Retina (tissue), 1 donor: ENCODE data around the gene CEP44.
"Not testable (repeated sequence)": the region's sequence is repeated elsewhere in the genome, so short reads cannot be mapped to it uniquely, and the experiment has no call there.

Experiments used
- DNase-seq: peaks from one replicate; pipeline ENCODE4 v3.0.0-alpha.2; 2016

Gene CEP44

DNA sequence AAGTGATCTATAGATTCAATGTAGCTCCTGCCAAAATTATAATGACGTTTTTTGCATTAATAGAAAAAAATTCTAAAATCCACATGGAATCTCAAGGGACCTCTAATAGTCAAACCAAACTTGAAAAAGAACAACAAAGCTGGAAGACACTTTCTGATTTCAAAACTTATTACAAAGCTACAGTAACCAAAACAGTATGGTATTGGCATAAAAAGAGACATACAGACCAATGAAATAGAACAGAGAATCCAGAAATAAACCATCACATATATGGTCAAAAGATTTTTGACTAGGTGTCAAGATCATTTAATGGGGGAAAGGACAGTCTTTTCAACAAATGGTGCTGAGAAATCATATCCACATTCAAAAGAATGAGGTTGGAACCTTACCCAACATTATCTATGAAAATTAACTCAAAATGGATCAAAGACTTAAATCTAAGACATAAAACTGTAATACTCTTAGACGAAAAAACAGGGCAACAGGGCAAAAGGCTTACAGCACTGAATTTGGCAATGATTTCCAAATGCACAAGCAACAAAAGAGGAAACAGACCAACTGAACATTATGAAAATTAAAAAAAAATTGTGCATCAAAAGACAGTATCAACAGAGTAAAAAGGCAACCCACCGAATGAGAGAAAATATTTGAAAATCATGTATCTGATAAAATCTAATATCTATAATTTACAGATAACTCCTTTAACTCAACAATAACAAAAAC is 4.1 kb upstream of the CEP44 start:
- DNase-seq, result no peak

DNA sequence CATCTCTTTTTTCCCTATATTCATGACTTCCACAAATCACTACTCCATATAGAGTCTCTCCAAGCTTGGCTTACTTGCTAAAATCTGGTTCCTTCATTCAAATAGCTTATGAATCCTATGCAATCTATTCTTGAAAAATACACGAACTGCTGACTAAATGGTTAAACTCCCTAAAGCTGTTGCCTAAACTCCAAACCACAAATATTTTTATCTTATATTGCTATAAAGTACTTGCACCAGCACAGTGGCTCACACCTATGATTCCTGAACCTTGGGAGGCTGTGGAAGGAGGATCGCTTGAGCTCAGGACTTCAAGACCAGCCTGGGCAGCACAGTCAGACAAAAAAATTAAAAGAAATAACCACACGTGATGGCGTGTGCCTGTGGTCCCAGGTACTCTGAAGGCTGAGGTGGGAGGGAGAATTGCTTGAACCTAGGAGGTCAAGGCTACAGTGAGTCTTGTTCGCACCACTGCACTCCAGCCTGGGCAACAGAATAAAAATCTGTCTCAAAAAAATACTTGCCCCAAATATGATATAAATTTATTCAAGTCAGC is 2.5 kb upstream of the CEP44 start:
- no peak for DNase-seq

DNA sequence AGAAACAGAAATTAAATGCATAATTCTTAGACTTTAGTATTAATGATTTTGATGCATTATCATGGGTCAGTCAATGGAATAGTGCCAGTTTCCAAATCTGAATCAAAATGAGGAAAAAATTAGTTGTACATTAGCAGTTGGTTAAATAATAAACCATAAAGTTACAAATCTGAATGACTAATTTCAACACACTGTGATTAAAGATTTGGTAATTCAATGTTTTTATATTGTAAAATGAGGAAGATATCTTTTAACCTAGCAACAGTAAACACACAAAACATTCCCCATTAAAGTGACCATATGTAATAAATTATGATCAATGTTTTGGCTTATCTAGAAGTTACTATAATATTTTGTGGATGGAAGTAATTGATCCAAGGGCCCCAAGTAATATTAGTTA is 1.8 kb upstream of the CEP44 start:
- DNase-seq, result no peak

DNA sequence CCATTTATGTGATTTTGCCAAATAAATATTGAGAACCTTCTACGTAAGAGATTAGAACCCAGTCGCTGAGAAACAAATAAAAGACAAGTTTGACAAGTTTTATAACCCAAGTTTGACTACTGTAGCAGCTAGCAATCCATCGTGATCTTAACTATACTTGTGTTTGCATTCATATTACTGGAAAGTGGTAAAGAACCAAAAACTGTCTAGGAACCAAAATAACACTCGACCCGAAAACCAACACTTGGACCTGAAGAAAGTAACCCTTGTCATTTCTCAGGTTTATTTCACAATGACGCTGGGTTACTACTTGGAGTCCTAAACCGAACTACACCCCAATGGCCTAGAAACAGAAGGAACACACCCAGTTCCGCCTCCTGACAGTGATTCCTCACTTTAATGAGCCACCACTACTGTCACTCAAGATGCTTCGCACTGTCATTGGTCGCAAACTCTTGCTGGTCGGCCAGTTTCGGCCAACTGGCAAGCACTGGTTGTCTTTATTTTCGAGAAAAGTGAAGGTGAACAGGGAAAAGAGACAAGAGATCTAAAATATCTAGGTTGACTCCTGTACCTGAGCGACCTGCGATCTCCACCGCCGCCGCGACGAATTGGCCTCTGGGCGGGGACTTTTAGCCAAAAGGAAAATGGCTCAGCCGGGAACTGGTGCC is 740 bp upstream of the CEP44 start:
- no peak for DNase-seq

DNA sequence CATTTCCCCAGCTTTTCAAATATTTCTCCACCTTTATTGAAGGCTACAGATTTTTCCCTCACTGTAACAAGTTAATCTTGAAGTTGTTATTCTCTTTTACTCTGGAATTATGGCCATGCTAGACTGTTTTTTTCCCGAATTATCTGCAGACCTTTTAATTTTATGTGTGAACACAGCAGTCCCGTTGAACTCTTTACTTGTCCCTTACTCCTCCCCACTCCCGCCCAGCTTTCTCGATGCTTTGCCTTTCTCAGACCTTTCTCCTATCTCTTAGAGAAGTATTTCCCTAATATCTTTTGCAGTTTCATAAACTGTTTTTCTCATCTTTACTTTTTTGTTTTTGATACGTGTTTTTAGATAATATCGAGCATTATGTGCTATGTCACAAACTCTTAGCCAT is 776 bp downstream of the CEP44 start:
- no peak for DNase-seq

DNA sequence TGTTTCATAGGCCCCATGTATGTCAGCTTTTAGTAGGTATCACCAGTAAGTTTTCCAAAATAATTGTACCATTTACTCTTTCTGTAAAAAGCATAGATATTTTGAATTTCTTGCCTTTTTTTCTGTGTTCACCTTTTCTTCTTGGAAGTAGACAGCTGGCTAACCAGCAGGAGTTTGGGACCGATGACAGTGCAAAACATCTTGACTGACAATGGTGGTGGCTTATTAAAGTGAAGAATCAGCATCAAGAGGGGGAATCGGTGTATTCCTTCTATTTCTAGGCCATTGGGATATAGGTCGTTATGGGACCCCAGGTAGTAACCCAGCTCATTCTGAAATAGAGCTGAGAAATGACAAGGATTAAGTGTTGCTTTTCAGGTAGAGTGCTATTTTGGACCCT is 3.2 kb downstream of the CEP44 start:
- DNase-seq, result no peak

DNA sequence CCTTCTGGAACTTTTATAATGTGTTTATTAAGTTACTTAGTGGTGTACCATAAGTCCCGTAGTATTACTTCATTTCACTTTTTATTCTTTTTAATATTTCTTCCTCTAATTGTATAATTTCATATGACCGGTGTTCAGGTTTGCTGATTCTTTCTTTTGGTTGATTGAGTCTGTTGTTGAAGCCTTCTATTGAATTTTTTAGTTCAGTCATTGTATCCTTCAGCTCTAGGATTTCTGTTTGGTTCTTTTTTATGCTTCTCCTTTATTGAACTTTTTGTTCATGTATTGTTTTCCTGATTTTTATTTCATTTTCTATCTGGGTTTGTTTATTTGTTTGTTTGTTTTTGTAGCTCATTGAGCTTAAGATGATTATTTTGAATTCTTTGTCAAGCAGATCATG is 8.8 kb downstream of the CEP44 start:
- DNase-seq, result no peak

DNA sequence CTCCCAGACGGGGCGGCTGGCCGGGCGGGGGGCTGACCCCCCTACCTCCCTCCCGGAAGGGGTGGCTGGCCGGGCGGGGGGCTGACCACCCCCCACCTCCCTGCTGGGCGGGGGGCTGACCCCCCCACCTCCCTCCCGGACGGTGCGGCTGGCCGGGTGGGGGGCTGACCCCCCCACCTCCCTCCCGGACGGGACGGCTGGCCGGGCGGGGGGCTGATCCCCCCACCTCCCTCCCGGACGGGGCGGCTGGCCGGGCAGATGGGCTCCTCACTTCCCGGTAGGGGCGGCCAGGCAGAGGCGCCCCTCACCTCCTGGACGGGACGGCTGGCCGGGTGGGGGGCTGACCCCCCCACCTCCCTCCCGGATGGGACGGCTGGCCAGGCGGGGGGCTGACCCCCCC is 10.9 kb downstream of the CEP44 start:
- not testable (repeated sequence) for DNase-seq

DNA sequence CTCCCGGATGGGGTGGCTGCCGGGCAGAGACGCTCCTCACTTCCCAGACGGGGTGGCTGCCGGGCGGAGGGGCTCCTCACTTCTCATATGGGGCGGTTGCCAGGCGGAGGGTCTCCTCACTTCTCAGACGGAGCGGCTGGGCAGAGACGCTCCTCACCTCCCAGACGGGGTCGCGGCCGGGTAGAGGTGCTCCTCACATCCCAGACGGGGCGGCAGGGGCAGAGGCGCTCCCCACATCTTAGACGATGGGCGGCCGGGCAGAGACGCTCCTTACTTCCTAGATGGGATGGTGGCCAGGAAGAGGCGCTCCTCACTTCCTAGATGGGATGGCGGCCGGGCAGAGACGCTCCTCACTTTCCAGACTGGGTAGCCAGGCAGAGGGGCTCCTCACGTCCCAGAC is 11.4 kb downstream of the CEP44 start:
- not testable (repeated sequence) for DNase-seq

DNA sequence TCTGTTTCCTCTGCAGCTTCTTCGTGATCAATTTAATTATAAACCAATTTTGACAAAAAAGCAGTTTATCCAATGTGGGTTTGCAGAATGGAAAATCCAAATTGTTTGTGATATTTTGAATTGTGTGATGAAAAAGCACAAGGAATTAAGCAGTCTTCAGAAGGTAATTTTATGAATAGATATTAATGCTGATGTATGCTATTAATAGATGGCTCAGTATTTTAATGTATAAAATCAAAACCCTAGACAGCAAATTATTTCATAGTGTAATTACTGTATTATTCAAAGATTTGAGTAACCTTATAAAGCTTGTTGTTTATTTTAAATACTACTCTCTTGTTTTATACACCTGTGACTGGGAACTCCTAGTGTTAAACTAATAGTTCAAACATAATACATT is 20.0 kb downstream of the CEP44 start:
- no peak for DNase-seq

DNA sequence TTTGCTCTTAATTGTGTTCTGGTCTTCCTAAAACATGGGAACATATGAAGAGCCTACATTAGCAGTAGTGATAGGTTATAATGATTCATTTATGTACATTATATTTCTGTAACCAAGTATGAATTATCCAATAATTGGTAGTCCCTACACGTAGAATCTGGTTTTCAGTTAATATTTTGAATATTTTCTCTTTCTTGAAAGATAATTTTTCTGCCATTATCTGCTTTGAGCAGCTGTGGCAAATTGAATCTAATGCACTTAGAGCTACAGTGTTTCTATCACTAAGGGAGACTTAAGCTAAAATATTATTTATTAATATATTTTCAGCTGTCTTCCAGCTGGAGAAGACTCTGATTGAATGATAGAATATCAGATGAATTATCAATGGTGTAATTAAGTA is 21.0 kb downstream of the CEP44 start:
- no peak for DNase-seq

DNA sequence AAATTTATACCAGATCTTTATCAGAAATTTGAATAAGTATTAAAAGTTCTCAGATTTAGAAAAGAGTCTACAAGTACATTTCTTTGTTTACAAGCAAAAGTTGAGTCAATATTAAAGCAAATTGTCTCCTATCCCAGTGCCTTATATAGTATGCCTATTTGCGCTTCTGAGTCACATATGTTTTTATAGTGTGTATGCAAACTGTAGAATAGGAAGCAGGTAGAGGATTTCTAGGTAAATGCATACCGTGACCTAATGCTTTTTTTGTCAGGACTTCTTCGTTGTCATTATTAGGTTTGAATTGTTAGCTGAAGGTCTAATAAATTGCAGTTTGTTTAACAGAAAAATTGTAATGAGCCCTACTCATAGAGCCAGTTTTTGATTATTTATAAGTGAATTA is 22.2 kb downstream of the CEP44 start:
- no peak for DNase-seq

DNA sequence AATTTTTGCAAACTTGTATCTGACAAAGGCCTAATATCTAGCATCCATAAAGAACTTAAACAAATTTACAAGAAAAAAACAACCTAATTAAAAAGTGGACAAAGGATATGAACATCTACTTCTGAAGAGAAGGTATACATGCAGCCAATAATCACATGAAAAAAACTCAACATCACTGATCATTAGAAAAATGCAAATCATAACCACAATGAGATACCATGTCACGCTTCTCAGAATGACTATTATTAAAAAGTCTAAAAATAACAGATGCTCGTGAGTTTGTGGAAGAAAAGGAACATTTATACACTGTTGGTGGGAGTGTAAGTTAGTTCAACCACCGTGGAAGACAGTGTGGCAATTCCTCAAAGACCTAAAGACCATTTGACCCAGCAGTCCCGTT is 24.0 kb downstream of the CEP44 start:
- no peak for DNase-seq

DNA sequence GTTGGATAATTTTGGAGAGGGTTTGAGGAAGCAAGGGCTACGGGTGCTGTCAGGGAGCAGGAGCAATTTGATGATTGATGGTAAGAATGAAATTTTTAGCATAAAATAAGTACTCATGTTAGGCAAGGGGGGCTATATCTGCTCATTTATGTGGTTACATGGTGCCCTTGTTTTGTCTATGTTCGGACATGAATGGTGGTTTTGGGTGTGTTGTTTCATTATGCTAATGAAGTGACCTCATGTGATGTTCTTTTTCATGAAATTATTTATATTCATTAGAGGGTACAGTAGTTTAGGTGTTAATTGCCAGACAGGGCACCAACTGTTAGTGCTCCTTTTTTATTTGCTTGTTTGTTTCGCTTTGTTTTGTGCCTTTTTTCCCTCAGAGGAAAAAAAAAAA is 29.3 kb downstream of the CEP44 start:
- DNase-seq, result no peak

DNA sequence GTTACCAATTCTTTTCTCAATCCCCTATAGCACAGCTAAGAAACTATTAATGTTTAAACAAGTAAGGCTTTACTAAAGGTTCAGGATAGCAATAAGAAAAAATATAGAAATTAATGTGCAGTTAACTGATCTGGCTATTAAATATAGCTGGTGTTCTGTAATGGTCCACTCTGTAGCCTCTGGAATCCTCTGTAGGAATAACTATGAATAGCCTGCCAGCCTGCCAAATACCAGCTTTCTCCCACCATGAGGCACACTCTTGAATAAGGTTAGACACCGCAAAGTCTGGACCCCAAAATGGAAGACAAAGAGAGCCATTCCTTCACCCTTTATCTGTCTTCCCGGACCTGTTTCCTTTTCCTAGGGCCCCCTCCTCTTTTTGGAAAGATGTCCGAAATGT is 30.6 kb downstream of the CEP44 start:
- no peak for DNase-seq

DNA sequence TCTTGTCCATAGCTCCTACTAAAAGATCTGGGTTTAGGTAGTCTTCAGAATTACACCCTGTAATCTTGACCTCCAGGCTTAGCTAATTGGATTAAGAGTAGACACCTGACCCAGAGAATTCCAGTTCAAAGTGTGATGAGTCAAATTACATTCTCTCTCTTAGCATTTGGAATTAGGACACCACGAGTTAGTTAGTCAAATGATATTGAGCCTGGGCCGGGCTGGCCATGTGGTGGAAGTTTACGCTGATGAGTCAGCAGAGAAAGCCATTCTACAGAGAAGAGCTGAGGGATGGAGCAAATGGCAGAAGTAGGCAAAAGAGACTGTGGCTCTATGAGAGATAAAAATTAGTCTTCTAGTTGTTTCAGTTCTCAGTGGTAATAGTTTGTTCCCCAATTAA is 31.1 kb downstream of the CEP44 start:
- no peak for DNase-seq

DNA sequence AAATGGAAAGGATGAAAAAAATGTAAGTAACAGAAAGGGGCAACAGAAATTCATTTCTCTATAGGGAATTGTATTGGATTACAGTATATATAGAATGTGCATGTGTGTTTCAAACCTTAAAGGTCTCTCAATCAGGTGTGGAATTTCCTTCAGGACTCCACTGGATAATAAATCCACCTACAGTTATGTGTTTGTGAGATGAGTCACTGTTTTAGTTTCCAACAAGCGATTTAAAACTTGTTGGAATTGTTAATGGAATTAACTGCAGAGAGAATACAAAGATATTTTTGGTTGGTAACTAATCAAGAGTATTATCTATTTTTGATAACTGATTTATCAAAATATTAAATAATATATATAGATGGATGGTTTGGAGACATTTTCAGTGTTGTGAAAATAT is 32.8 kb downstream of the CEP44 start:
- no peak for DNase-seq

DNA sequence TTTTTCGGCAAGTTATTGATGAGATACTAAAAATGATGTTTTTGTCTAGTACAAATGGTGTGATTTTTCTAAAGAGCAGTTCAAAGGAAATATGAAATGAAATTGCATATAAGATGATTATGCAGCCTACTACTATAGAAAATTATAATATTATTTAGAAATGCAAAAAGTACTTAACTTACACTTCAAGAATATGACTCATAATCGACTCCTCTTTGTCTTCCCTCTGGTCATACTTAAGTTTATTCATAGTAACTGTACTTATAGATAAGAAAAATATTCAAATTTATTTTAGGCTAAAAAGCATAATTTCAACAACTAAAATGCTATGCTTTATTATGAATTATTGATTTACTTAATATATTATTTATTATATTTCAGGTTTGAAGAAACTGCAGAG is 33.2 kb downstream of the CEP44 start:
- DNase-seq, result no peak

DNA sequence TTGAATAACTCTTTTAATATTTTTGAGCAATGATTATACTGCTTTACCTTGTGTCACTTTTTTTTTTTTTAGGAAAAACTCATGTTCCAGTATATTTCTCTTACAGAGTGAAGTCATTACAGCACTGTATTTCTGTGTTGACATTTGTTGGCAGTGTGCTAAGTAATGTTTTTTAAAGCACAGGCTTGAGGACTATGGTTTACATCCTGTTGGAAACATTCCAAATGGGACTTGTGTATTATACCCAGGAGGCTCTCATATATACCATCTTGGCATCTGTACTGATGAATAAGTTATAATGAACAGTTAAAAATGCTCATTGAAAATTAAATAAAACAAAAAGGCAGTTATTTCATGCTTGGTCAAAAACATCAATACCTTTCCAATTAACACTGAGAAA is 33.8 kb downstream of the CEP44 start:
- no peak for DNase-seq

DNA sequence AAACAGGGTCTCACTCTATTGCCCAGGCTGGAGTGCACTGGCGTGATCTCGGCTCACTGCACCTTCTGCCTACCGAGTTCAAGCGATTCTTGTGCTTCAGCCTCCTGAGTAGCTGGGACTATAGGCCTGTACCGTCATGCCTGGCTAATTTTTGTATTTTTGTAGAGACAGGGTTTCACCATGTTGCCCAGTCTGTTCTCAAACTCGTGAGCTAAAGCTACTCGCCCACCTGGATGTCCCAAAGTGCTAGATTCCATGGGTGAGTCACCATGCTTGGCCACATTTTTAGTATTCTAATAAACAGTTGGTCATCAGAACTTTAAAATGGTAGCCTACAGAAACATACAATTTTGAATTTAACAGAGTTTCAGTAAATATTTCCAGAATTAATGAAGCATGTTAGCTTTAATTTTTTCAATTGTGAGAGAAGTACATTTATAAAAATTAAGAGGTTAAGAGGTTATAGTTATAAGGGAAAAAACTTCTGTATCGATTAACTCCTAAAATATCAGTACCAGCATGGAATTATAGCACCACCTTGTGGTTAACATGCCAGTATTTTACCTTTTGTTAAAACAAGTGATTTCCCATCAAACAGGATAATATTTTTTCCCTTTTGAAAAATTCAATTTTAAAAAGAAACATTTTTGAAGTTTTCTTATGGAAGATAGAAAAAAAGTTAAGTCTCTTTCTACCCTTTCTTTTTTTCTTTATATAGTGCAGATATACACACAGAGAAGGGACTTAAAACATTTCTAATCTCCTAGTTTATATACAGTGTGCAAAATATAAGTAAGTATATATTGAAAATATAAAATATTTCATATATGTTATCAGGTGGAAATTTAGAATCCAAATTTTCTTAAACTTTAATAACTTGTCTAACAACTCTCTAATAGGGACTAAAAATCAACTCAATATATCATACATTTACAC is 35.4 kb downstream of the CEP44 start:
- DNase-seq, result no peak

DNA sequence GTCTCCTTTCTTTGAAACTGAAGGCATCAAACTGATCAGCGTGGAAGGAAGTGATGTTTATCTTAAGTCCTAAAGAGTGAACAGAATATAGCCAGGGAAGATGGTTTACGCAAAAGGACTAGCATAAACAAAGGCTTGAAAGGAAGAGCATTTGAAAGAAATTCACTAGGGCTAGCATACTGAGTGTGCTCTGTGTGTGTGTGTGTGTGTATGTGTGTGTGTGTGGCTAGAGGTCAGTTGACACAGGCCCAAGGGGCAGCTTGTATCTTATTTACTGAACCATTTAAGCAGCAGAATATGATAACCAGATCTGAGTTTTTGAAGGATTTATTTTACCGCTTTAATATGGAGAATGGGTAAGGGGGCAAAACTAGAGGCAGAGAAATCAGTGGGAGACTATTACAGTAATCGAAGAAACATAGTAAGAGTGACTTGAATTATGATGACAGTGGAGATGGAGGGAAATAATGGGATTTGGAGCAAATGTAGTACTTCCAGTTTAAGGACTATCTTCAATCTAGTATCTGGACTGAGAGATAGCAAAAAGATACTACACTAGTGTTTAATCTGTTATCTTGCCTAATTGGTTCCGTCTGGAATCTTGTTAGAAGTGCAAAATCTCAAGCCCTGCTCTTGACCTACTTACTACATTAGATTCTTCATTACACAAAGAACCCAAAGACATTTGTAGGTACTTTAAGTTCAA is 36.9 kb downstream of the CEP44 start:
- no peak for DNase-seq

DNA sequence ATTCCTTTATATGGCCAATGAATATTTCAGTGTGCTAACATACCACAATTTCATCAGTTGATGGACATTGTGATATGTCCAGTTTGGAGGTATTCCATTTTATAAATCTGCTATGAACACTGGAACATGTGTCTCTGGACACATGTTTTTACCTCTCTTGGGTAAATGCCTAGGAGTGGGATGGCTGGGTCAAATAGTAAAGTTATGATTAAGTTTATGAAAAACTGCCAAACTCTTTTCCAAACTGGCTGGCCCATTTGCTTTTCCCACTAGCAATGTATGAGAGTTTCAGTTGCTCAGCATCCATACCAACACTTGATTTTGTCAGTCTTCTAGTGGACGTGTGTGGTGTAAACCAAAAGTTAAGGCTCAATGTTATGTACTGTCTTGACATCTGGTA is 40.5 kb downstream of the CEP44 start:
- DNase-seq, result no peak

DNA sequence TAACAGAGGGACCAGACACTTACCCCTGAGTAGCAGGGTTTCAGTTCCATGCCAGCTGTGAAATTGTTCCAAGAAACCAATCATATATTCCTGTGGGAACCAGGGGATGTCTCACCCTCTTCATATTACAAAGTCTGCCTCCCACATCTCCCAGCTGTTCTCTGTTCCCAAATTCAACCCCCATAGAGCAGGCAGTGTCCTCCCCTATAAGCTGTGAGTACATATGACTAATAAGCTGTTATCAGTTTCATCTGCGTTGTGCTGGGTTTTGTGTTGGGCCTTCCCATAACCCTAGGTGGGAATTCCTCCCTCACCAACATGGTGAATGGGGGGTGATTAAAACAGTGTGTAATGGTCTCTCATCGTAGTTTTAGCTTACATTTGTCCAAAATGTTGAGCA is 41.0 kb downstream of the CEP44 start:
- DNase-seq, result no peak
